Endothelial cell (in vitro differentiated cells): ENCODE data around the gene NAGK. TPM values are rescaled to one million over a fixed set of nuclear protein-coding genes. Genes with fewer than 3 reads are reported as not detected.
"Not testable (repeated sequence)": the region's sequence is repeated elsewhere in the genome, so short reads cannot be mapped to it uniquely, and the experiment has no call there.

Experiments
- DNase-seq: peaks from one replicate; pipeline ENCODE4 v3.0.0; 2021; ENCODE audit warnings: low spot score
- H3K27ac Mint-ChIP-seq: one replicate; pipeline ENCODE4 v1.8.0; 2021; ENCODE audit warnings: mixed read lengths, inconsistent platforms; ENCODE audit not compliant: unreplicated experiment
- H3K27me3 Mint-ChIP-seq: one replicate; pipeline ENCODE4 v1.8.0; 2021; ENCODE audit warnings: mild to moderate bottlenecking, moderate library complexity, mixed read lengths, inconsistent platforms; ENCODE audit not compliant: unreplicated experiment
- H3K36me3 Mint-ChIP-seq: one replicate; pipeline ENCODE4 v1.8.0; 2021; ENCODE audit warnings: mild to moderate bottlenecking, low read depth, mixed read lengths, inconsistent platforms; ENCODE audit not compliant: unreplicated experiment
- H3K4me1 Mint-ChIP-seq: one replicate; pipeline ENCODE4 v1.8.0; 2021; ENCODE audit warnings: mild to moderate bottlenecking, mixed read lengths, inconsistent platforms; ENCODE audit not compliant: unreplicated experiment
- H3K4me3 Mint-ChIP-seq: one replicate; pipeline ENCODE4 v1.8.0; 2021; ENCODE audit warnings: mild to moderate bottlenecking, mixed read lengths, inconsistent platforms; ENCODE audit not compliant: unreplicated experiment
- H3K9me3 Mint-ChIP-seq: one replicate; pipeline ENCODE4 v1.8.0; 2021; ENCODE audit warnings: mixed read lengths, inconsistent platforms; ENCODE audit not compliant: unreplicated experiment
- CTCF ChIP-seq: fragments of 200-600 bp; sonication (generic); IDR thresholded peaks from one replicate; pipeline ENCODE4 v1.5.0; 2021; ENCODE audit warnings: antibody characterized with exemption; ENCODE audit not compliant: unreplicated experiment
- long read RNA-seq: library from polyadenylated mRNA; unstranded; transcript quantifications from one replicate; pipeline ENCODE4 v2.0.0, GENCODE V29; 2020; ENCODE audit not compliant: unreplicated experiment
- total RNA-seq: library from RNA; stranded (reverse); fragmentation: NEBNext Ultra II Directional; extraction: Animal tissue kit (Norgen Biotek cat#: 25700); gene quantifications from one replicate; pipeline ENCODE4 v1.2.1, GENCODE V29; 2021; ENCODE audit not compliant: unreplicated experiment

Gene NAGK
- total RNA-seq = 125 TPM
- long read RNA-seq, transcript NAGK-229 (10 exons, 1,801 nt) = major isoform, 27 of 31 reads
- long read RNA-seq, partial matches to known transcripts = 0 of 31 reads
- long read RNA-seq, other reads (novel, unspliced or antisense) = 3 of 31 reads

- TF ChIP-seq CTCF = no peak
- peak within 1 kb of the TSS; percentile 94 for H3K27ac Mint-ChIP-seq
- H3K4me3 Mint-ChIP-seq = peak within 1 kb of the TSS; percentile 98
- H3K36me3 Mint-ChIP-seq = peaks cover 29% of the 10 kb centered on the region
- no peaks in the 10 kb centered on the region for H3K9me3 Mint-ChIP-seq
- peak; percentile 94 for DNase-seq
- peaks cover 15% of the 10 kb centered on the region for H3K27me3 Mint-ChIP-seq
- H3K4me1 Mint-ChIP-seq = peaks cover 30% of the 10 kb centered on the region
Measured at GRCh38 chr2:71068218-71069035, at the start of gene NAGK. TSS of gene NAGK (plus strand) at chr2:71068648. CDS start at chr2:71068684, 36 bp downstream.

GRCh38 chr2:71019989-71020388 lies 48.5 kb upstream of the NAGK start:
- not testable (repeated sequence) for DNase-seq, H3K27me3 Mint-ChIP-seq, H3K36me3 Mint-ChIP-seq, H3K4me3 Mint-ChIP-seq, H3K4me1 Mint-ChIP-seq, H3K27ac Mint-ChIP-seq, H3K9me3 Mint-ChIP-seq

GRCh38 chr2:71021394-71021793 lies 47.1 kb upstream of the NAGK start:
- not testable (repeated sequence) for H3K36me3 Mint-ChIP-seq, H3K4me1 Mint-ChIP-seq, H3K27ac Mint-ChIP-seq, DNase-seq, H3K27me3 Mint-ChIP-seq, H3K4me3 Mint-ChIP-seq, H3K9me3 Mint-ChIP-seq

- H3K4me3 Mint-ChIP-seq, H3K27ac Mint-ChIP-seq, H3K36me3 Mint-ChIP-seq, H3K27me3 Mint-ChIP-seq, H3K9me3 Mint-ChIP-seq, H3K4me1 Mint-ChIP-seq, DNase-seq: not testable (repeated sequence)
Measured at GRCh38 chr2:71023553-71024243, 44.8 kb upstream of the NAGK start.

GRCh38 chr2:71036296-71036695 lies 32.2 kb upstream of the NAGK start:
- H3K27me3 Mint-ChIP-seq, H3K9me3 Mint-ChIP-seq, H3K4me3 Mint-ChIP-seq, H3K4me1 Mint-ChIP-seq, H3K36me3 Mint-ChIP-seq, DNase-seq, H3K27ac Mint-ChIP-seq: not testable (repeated sequence)

GRCh38 chr2:71042287-71042686 lies 26.2 kb upstream of the NAGK start:
- Mint-ChIP-seq H3K4me1 (no peaks in the 10 kb centered on the region), H3K27me3 (peaks cover 3% of the 10 kb centered on the region), H3K36me3 (no peaks in the 10 kb centered on the region), H3K27ac (no peak overlapping the region), H3K4me3 (no peak overlapping the region), H3K9me3 (no peaks in the 10 kb centered on the region)
- no peak for DNase-seq
- TF ChIP-seq CTCF = no peak
